K562 (cell line): ENCODE results near the gene HSDL2. TPM values are rescaled to one million over a fixed set of nuclear protein-coding genes. Genes with fewer than 3 reads are reported as not detected.
A peak's percentile ranks its signal among the peaks of the same experiment; 100 is the strongest.

Experiments
- ARID4B ChIP-seq: sonication (generic); formaldehyde crosslinking; IDR thresholded peaks from 2 replicates; pipeline ENCODE4 v1.8.0; 2022; ENCODE audit warnings: mild to moderate bottlenecking, missing genetic modification reagents
- CBX2 ChIP-seq: fragments of 200-600 bp; sonication (generic); IDR thresholded peaks from one replicate; pipeline ENCODE4 v1.6.1; 2012; ENCODE audit warnings: mild to moderate bottlenecking, low read length, inconsistent platforms; ENCODE audit not compliant: insufficient read depth, poor library complexity, severe bottlenecking
- HDAC2 ChIP-seq: fragments of 450-650 bp; IDR thresholded peaks from 2 replicates; pipeline ENCODE4 v1.6.1; 2016; ENCODE audit warnings: mild to moderate bottlenecking
- KAT7 ChIP-seq: sonication (generic); formaldehyde crosslinking; IDR thresholded peaks from 2 replicates; pipeline ENCODE4 v1.8.0; 2022; ENCODE audit warnings: missing genetic modification reagents, mild to moderate bottlenecking, borderline replicate concordance
- NFIC ChIP-seq: fragments of 450-650 bp; IDR thresholded peaks from 2 replicates; pipeline ENCODE4 v1.6.1; 2017; ENCODE audit warnings: mild to moderate bottlenecking, inconsistent platforms
- THAP7 ChIP-seq: fragments of 250-450 bp; sonication (Bioruptor Pico); IDR thresholded peaks from 2 replicates; pipeline ENCODE4 v1.5.0; 2021
- ZFP36 ChIP-seq: fragments of 150-350 bp; IDR thresholded peaks from 2 replicates; pipeline ENCODE4 v1.6.1; 2018; ENCODE audit warnings: low read length, low read depth; ENCODE audit not compliant: partially characterized antibody
- ZNF165 ChIP-seq: fragments of 250-450 bp; sonication (Bioruptor Pico); IDR thresholded peaks from 2 replicates; pipeline ENCODE4 v1.4.0; 2020; ENCODE audit warnings: borderline replicate concordance
- polyA plus RNA-seq, 8 experiments: library from polyadenylated mRNA; depleted of rRNA in 4 of 8; stranded (reverse) in 5 of 8; unstranded in 3 of 8; fragments of >200 nt; fragmentation: Nextera tagmentation in 2 of 8; fragmentation: Illumina TruSeq in 1 of 8; extraction: Ambion mirVana in 2 of 8; extraction: Trizol in 1 of 8; gene quantifications; 2 replicates each; pipeline versions ENCODE4 v1.2.1 to v1.2.3, GENCODE V29; 2011 to 2014; ENCODE audit warnings: inconsistent platforms in 1 of 8, missing spikeins in 1 of 8
- total RNA-seq, 7 experiments: library from RNA; depleted of rRNA in 6 of 7; stranded (reverse); fragments of >200 nt in 6 of 7; fragmentation: Illumina TruSeq in 2 of 7; extraction: Trizol in 2 of 7; gene quantifications; 2 replicates each; pipeline versions ENCODE4 v1.2.1 to v1.2.3, GENCODE V29; 2011 to 2021; ENCODE audit warnings: low replicate concordance in 1 of 7
- TF ChIP-seq, protein P1 (sequence below), 2 experiments: fragments of 450-650 bp in 1 of 2; sonication (generic) in 1 of 2; formaldehyde crosslinking in 1 of 2; IDR thresholded peaks; 2 replicates each; pipeline versions ENCODE4 v1.7.1 to v1.9.0; 2016 to 2022; ENCODE audit warnings: inconsistent platforms in 1 of 2, mild to moderate bottlenecking in 1 of 2, missing genetic modification reagents in 1 of 2
- TF ChIP-seq, protein P2 (sequence below): sonication (generic); formaldehyde crosslinking; IDR thresholded peaks from 2 replicates; pipeline ENCODE4 v1.8.0; 2022; ENCODE audit warnings: missing genetic modification reagents, mild to moderate bottlenecking, borderline replicate concordance

HSDL2 gene
- total and polyA plus RNA-seq, 9 of the 15 experiments (the other 6 are each of a cell fraction or from before 2014, with no cell fraction given), result 22.8 to 74.1 (median 35.6) TPM

- TF ChIP-seq, protein P1, sequence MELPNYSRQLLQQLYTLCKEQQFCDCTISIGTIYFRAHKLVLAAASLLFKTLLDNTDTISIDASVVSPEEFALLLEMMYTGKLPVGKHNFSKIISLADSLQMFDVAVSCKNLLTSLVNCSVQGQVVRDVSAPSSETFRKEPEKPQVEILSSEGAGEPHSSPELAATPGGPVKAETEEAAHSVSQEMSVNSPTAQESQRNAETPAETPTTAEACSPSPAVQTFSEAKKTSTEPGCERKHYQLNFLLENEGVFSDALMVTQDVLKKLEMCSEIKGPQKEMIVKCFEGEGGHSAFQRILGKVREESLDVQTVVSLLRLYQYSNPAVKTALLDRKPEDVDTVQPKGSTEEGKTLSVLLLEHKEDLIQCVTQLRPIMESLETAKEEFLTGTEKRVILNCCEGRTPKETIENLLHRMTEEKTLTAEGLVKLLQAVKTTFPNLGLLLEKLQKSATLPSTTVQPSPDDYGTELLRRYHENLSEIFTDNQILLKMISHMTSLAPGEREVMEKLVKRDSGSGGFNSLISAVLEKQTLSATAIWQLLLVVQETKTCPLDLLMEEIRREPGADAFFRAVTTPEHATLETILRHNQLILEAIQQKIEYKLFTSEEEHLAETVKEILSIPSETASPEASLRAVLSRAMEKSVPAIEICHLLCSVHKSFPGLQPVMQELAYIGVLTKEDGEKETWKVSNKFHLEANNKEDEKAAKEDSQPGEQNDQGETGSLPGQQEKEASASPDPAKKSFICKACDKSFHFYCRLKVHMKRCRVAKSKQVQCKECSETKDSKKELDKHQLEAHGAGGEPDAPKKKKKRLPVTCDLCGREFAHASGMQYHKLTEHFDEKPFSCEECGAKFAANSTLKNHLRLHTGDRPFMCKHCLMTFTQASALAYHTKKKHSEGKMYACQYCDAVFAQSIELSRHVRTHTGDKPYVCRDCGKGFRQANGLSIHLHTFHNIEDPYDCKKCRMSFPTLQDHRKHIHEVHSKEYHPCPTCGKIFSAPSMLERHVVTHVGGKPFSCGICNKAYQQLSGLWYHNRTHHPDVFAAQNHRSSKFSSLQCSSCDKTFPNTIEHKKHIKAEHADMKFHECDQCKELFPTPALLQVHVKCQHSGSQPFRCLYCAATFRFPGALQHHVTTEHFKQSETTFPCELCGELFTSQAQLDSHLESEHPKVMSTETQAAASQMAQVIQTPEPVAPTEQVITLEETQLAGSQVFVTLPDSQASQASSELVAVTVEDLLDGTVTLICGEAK (IDR thresholded peaks at IDR 0.05), result peak; percentile 38; the same call in 1 of the 2 replicates
- TF ChIP-seq, protein P1 (CRISPR knock-in tag; IDR thresholded peaks at IDR 0.05), result no peak
- TF ChIP-seq HDAC2 (peak; percentile 69; the same call in 1 of the 2 replicates), THAP7 (CRISPR knock-in tag) (no peak), KAT7 (CRISPR knock-in tag) (no peak), CBX2 (no peak), ZFP36 (no peak), ARID4B (CRISPR knock-in tag) (no peak), NFIC (no peak), ZNF165 (no peak)
- TF ChIP-seq, protein P2, sequence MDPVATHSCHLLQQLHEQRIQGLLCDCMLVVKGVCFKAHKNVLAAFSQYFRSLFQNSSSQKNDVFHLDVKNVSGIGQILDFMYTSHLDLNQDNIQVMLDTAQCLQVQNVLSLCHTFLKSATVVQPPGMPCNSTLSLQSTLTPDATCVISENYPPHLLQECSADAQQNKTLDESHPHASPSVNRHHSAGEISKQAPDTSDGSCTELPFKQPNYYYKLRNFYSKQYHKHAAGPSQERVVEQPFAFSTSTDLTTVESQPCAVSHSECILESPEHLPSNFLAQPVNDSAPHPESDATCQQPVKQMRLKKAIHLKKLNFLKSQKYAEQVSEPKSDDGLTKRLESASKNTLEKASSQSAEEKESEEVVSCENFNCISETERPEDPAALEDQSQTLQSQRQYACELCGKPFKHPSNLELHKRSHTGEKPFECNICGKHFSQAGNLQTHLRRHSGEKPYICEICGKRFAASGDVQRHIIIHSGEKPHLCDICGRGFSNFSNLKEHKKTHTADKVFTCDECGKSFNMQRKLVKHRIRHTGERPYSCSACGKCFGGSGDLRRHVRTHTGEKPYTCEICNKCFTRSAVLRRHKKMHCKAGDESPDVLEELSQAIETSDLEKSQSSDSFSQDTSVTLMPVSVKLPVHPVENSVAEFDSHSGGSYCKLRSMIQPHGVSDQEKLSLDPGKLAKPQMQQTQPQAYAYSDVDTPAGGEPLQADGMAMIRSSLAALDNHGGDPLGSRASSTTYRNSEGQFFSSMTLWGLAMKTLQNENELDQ, result no peak
Observed at GRCh38 chr9:112489039-112489546, 109.2 kb downstream of the HSDL2 start (continued).
